Hematopoietic multipotent progenitor cell treated with erythropoietin and hydrocortisone succinate and interleukin-3 and kit ligand, for 8 days (in vitro differentiated cells): Measurements from ENCODE around the gene TBX6.
A peak's percentile ranks its signal among the peaks of the same experiment; 100 is the strongest.

ENCODE experiments used
- DNase-seq: peaks from one replicate; pipeline ENCODE4 v3.0.0-alpha.2; 2015

The TBX6 gene

DNA sequence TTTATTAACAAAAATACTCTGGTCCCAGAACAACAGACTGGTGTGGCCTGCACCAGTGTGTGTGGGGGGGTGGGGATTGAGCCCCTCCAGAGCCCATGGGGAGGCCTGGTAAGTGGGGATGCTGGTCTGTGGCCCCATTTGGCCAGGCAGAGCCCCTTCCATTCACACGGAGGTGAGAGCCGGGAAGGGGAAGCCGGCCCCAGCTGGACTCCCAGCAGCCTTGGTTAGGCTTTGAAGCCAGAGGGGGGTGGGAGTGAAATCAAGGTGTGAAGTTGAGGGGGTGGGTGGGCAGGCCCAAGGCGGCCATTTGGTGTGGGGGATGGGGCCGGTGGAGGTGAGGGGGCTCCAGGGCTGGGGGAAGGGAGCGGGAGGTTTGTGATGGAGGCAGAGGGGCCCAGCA, 5.9 kb downstream of the TBX6 start:
- no peak for DNase-seq

- no peak for DNase-seq
These were observed 6.5 kb downstream of the TBX6 start for GRCh38 chr16:30085247-30085646.

DNA sequence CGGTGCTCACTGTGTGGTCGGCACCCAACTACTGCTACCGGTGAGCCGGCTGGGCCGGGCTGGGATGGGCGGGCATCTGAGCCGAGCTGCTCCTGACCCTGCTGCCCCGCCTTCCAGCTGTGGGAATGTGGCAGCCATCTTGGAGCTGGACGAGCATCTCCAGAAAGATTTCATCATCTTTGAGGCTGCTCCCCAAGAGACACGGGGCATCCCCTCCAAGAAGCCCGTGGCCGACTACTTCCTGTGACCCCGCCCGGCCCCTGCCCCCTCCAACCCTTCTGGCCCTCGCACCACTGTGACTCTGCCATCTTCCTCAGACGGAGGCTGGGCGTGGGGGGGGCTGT, 6.9 kb downstream of the TBX6 start:
- DNase-seq = no peak

DNA sequence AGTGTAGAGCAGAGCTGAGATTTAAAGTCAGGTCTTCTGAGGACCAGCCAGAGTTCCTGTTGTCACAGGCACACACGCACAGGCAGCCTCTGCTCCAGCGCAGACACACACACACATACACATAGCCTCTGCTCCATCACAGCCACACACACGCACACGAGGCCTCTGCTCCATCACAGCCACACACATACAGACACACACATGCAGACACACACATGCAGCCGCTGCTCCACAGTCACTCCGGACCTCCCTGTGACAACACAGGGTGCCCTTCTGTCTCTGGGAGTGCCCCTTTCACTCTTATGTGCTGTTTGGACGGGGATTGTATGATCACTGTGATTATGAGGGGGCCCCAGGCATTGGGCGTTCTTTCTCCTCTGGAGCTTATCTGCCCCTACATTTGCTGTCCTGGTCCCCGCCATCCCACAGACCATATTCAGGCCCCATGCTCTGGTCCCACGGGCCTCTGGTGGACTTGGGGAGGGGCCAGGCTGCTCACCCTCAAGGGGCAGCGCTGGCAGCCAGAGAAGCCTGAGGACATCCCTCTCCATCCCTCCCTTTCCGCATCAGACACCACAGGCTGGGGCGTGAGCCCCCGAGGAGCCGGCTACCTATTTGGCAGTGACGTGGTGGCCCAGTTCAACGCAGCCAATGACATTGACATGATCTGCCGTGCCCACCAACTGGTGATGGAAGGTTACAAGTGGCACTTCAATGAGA, 7.5 kb downstream of the TBX6 start:
- DNase-seq = no peak

GRCh38 chr16:30083216-30084055, 8.3 kb downstream of the TBX6 start:
- DNase-seq = no peak

- DNase-seq = no peak
These were observed 9.1 kb downstream of the TBX6 start for GRCh38 chr16:30082545-30083090.

- no peak for DNase-seq
These were observed 12.2 kb downstream of the TBX6 start for GRCh38 chr16:30079480-30079879.

GRCh38 chr16:30078744-30079143, 13.0 kb downstream of the TBX6 start:
- no peak for DNase-seq

DNA sequence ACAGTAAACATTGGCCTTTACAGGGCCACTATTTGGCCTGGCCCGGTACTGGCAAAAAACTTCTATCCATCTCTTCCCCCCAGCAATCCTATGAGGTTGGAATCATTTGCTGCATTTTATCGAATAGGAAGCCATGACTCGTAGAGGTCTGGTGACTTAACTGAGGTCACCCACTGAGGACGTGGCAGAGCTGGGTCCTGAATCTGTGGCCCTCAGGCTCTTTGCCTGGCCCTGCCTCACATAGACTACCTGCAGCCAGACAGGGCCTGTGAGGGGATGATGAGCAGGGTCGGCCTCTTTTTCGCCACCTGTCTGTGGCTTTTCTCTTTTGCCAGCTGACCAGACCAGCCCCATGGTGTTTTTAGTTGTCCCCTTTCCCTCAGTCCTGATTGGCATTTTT, 14.1 kb downstream of the TBX6 start:
- no peak for DNase-seq

GRCh38 chr16:30076276-30076791, 15.4 kb downstream of the TBX6 start:
- no peak for DNase-seq

DNA sequence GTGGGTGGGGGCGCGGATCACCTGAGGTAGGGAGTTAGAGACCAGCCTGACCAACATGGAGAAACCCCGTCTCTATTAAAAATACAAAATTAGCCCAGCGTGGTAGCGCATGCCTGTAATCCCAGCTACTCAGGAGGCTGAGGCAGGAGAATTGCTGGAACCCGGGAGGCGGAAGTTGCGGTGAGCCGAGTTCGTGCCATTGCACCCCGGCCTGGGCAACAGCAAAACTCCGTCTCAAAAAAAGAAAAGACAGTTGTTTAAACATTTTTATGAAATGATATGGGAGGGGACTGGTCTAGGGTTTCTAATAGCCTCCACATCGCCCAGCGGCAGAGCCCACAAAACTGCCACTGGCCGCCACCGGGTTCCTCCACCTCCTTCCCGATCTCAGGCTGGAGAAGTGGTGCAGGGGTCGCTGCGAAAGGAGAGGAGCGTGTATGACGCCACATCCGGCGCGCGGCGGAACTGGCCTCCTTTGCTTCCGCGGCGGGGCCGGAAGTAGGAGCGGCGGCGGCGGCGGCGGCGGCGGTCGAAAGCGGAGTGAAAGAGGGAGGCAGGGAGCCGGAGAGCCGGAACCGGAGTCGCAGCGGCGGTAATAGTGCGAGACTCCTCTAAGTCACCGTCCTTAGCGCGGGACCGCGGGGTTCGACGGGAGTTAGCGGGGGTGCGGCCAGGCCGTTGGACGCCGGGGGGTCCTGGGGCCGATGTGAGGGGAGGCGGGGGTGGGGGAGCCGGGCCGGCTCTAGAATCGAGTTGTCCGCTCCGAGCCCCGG, 16.0 kb downstream of the TBX6 start, which contains the start of gene PPP4C:
TSS of gene PPP4C (plus strand) at position 492 of the 773 bp plus-strand sequence. CDS start 384 bp downstream, outside the sequence.
- peak; percentile 91 for DNase-seq

DNA sequence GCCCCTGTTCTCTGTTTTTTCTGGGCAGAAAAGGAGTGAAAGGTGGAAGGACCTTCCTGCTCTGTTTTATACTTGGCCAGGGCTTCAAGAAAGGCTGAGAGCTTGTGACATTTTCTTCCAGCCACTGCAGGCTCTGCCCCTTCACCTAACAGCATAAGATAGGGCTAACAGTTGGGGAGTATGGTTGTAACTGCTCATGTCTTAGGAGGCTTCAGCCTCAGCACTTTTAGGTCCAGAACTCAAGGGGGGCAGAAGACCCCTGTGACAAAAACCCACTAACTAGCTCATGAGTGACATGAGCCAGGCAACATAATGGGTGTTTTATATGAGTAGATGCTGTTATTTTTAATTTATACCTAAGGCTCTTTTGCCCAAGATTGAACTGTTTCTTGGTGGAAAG, 21.2 kb downstream of the TBX6 start:
- no peak for DNase-seq

GRCh38 chr16:30069611-30070462, 21.9 kb downstream of the TBX6 start:
- no peak for DNase-seq

GRCh38 chr16:30068750-30069610, 22.7 kb downstream of the TBX6 start:
- peak; percentile 67 for DNase-seq

DNA sequence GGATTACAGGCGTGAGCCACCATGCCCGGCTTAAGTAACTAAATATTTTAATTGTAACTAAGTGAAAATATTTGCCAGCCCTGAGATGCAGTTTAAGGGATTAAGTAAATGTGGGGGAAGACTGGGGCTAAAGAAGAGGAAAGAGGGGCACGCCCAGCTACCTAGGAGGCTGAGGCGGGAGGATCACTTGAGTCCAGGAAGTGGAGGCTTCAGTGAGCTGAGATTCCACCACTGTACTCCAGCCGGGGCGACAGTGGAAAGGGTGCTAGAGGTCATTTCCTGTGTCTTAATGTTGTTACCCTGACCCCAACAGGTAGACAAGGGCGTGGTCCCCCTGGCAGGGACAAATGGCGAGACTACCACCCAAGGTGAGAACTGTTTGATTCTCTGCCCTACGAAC, 23.4 kb downstream of the TBX6 start:
- no peak for DNase-seq

GRCh38 chr16:30067584-30067916, 24.2 kb downstream of the TBX6 start:
- DNase-seq = no peak

DNA sequence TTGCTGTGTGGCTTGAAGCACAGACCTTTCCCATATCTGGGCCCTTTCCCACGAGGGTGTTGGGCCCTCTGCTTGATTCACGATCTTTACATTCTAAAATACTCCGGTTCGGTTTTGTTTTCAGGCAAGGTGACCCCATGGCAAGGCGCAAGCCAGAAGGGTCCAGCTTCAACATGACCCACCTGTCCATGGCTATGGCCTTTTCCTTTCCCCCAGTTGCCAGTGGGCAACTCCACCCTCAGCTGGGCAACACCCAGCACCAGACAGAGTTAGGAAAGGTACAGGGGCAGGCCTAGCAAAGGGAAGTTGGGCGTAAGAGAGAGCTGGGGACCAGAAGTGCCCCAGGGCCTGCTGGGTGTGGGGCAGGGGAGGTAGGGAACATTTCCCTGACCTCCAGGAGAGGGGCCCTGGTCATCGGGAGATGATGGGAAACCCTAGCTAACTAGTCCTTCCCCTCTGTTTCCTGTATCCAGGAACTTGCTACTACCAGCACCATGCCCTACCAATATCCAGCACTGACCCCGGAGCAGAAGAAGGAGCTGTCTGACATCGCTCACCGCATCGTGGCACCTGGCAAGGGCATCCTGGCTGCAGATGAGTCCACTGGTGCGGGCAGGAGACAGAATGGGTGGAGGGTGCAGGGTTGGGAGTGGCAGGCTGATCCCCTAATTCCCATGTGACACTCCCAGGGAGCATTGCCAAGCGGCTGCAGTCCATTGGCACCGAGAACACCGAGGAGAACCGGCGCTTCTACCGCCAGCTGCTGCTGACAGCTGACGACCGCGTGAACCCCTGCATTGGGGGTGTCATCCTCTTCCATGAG, 24.8 kb downstream of the TBX6 start:
- DNase-seq = peak; percentile 30

DNA sequence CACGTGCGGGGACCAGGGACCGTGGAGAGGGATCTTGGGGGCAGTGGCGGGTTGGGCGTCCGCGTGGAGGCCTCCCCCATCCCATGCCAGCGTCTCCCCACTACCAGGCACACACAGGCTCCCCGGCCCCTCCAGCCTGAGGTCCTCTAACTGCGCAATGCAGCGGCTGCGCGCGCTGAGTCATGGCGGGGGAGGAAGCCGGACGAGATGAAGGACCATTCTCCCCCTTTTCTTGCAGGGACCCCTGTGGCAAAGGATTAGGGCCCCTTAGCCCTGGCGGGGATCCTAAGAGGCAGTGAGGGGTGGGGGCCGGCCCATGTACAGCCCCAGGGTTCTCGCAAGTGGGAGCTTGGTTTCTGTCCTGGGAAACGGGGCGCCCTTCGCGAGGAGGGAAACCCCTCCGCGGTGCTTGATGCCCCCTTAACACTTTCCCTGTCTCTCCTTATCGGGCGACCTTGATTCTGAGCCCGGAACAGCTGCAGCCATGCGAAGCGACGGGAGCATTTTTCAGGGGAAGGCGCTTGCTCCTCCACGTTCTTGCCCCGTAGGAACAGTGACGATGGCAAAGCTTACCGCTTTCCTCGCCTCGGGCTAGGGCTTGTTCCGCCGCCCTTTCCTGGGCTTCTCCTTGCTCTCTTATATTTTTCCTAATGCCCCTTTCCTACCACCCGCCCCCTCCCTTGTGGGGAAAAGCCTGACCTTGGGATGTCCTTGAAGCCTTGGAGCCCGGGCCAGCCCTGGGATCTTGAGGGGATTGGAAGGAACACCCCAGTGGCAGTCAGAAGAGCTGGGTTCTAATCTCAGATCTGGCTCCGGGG, 25.6 kb downstream of the TBX6 start:
- peak; percentile 44 for DNase-seq
